IPS-NIHi7 (cell line): ENCODE results near the gene SGK1.

Experiments
- DNase-seq: peaks from one replicate; pipeline ENCODE4 v3.0.0; 2012; ENCODE audit warnings: mixed read lengths; ENCODE audit errors: extremely low spot score

The SGK1 gene

GRCh38 chr6:134317471-134318131 is at the start of gene SGK1:
SGK1 (minus strand) TSS chr6:134318112; CDS start chr6:134317460, 652 bp downstream.
- peak; percentile 59 for DNase-seq

DNA sequence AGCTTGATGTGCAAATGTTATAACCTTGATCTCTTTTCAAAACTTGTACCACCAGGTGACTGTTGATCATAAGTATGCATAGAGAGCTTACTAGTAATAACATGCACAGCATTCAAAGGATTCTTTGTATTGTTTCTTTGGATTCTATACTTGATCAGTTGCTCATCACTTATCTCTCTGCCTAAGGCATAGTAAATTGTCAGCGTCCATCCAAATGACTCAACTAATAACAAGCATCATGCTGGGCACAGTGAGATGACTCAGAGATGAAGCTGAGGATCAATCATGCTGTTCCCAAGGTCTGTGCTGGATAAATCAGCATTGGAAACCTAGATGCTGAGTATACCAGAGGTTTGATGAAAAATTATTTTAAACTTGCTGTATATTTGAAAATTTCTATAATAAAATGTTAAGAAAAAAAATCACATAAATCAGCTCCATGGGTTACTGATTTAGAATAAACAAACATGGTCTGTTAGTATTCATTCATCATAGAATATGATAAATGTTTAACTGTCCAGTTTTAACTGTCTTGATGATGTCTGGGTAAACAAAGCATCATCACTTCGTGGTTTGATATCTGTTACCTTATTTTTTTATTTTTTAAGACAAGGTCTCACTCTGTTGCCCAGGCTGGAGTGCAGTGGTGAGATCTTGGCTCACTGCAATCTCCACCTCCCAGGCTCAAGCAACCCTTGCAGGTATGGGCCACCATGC is 45.6 kb upstream of the SGK1 start:
- DNase-seq: no peak

DNA sequence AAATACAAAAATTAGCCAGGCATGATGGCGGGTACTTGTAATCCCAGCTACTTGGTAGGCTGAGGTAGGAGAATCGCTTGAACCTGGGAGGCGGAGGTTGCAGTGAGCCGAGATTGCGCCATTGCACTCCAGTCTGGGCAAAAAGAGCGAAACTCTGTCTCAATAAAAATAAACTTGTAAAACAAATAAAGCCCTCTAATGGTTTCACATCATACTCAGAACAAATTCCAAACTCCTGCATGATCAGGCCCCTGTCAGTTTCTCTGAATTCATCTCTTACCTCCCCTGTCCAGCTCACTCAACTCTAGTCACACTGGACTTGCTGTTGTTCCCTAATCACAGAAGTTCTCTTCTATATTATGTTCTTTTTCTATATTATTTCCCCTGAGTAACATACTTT is 43.1 kb upstream of the SGK1 start:
- DNase-seq: no peak

DNA sequence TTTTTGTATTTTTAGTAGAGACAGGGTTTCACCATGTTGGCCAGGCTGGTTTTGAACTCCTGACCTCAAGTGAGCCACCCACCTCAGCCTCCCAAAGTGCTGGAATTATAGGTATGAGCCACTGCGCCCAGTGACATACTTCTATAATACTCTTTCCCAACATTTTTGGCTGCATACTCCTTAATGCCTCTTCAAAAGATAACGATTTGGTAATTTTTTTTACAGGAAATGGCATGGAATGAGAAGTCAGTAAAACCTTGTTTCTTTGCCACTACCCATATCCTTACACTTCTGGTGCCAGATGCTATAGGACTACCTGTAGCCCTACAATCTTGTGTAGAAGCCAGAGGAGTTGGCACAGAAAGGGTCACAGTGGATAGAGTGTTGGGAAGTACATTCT is 41.4 kb upstream of the SGK1 start:
- no peak for DNase-seq

DNA sequence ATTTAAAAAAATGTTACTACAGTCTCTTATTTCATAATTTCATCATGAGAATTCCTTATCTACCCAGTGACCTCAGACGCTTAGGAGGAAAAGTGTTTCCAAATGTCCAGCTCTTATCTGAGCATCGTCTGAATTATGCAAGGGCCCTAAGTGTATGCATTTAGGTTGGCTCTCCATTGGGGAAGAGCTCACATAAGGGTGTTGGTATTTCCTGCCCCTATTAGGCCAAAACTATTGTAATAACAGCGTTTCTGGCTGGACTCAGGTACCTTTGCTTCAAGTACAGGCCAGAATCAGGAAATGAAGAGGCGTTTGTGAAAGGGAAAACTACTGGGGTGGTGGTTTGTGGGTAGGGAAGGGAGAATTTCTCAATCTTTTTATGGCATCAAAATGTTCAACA is 40.4 kb upstream of the SGK1 start:
- no peak for DNase-seq

GRCh38 chr6:134357022-134357487 is 39.1 kb upstream of the SGK1 start:
- no peak for DNase-seq

GRCh38 chr6:134356405-134356804 is 38.5 kb upstream of the SGK1 start:
- no peak for DNase-seq

- no peak for DNase-seq
These were observed 35.0 kb upstream of the SGK1 start for GRCh38 chr6:134352786-134353480.

GRCh38 chr6:134351615-134352474 is 33.9 kb upstream of the SGK1 start:
- DNase-seq: peak; percentile 45

DNA sequence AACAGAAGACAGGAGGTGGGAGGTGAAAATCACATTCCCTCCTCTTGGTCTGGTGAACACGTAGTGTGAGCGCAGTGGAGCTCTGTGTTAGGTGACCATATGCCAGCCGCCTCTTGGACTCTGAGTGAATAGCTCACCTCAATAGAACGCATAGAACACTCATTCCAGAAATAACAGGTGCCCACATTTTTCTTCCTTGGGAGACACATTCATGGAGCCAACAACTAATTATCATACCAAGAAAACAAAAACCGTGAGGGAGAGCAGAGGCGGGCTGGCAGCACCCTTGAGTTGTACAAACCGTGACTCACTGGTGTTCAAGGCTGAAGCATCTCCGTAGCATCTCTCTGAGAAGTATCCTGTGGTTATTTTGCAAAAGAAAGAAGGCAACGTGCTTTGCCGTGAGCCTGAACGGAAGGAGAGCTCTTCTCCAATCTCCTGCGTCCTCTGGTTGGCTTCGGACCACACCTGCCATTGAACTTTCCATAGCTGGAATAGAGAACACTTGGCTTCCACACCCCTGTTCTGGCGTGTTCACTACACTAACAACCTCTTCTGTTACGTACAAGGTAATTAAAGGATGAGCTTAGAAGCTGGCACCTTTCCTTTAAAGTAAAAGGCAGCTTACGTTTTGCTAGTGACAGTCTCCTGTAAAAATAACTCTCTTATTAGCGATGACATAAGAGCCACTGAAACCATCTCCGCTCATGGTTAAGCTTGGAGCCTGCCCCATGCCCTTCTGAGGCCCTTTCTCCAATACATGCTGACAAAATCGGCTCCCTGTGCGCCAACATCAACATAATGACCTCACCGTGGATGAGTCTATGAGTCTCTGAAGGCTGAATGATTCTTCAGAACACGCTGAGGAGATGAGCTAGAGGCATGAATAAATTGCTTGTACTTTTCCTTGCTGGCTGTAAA is 30.2 kb upstream of the SGK1 start:
- no peak for DNase-seq

DNA sequence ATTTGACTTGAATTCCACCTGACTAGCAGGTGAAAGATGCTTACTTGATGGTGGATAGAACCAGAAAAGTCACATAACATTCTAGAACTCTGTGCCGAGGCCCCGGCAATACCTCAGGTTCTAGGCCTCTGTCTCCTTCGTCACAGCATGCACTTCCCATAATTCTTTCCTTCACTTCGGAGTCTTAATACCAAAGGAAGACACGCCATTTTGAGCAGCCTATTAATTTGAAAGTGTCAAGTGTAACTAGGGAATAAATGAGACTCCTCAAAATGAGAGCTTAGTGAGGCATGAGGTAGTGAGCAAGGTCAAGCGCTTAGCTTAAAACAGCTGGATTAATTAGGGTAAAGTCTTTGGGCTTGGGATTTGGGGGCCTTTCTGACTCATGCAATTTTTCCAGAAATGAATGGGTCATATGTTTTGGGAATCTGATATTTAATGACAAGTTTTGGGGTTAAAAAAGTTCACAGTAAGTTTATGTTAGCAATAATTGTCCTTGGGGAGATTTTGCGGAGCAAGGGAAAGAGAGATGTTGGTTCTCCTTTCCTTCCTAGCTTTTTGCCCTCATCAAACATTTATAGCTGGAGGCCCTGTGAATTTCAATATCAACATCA is 29.1 kb upstream of the SGK1 start:
- no peak for DNase-seq

- DNase-seq: no peak
These were observed 27.9 kb upstream of the SGK1 start for GRCh38 chr6:134345789-134346188.

DNA sequence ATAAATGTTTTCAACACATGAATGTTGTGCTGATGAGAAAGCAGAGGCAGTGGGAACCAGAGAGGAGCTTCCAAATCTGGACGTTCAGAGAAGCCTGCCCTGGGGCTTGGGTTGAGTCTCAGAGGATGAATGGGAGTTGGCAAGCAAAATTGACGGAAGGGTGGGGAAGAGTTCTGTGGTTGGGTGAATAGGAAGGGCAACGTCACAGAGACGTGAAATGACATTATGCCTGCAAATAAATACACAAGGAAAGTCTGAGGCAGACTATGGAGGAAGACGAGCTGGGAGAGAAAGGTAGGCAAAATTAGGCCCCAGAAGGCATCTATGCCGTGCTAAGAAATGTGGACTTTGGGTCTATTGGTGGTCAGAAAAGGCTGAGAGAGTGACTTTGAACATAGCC is 25.2 kb upstream of the SGK1 start:
- no peak for DNase-seq

DNA sequence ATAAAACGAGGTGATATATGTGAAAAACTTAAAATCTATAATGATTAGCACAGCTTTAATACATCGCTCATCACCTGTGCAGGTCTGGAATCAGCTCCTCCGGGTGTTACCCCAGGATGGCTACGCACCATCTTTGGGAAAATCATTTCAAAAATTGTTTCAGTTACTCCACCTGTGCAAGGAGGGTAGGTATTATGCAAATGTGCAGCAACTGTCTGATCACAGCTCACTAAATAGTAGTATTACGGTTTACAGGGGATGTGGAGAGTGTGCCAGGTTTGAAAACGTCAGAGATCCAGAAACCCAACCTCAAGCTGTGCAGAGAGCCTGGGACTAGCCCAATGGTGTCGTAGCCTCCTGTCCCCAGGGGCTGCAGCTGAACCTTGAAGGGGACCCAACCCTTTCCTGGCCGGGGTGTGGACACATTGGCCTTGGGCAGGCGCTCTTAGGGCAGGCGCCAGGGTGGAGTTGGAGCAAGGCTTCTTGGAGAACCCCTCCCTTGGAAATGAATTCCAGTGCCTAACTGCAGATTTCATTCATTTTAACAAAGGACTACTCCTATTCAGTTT is 24.2 kb upstream of the SGK1 start:
- DNase-seq: no peak

GRCh38 chr6:134340179-134340975 is 22.5 kb upstream of the SGK1 start:
- DNase-seq: no peak

DNA sequence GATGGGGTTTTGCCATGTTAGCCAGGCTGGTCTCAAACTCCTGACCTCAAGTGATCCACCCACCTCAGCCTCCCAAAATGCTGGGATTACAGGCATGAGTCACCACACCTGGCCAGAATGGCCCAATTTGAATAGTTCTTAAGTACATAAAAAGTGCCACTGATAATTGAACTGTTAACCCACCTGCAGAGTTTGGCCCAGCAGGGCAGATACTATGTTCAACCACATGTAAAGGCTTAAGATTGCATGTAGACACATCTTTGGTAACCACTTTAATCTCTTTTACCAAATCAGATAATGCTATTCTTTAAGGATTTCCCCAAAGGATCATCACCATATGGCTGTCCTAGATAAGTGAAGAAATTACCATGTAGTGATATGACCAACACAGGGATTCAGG is 21.3 kb upstream of the SGK1 start:
- DNase-seq: no peak

DNA sequence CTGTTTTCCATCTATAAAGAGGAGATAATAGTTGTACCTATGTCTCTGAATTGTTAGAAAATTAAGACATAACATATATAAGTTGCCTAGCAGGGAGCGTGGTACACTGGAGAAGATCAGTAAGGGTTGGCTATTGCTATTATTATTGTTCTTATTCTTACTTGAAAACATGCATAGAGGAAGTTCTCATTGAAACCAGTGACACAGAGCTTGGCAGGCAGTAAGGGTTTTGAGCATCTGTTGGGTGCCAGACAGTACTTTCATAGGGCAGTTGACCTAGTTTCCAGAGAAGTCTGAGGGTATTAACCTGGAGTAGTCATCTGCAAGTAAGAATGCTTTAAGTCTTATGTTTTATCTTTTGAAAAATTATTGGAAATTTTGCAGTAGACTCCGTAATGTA is 13.3 kb upstream of the SGK1 start:
- no peak for DNase-seq

DNA sequence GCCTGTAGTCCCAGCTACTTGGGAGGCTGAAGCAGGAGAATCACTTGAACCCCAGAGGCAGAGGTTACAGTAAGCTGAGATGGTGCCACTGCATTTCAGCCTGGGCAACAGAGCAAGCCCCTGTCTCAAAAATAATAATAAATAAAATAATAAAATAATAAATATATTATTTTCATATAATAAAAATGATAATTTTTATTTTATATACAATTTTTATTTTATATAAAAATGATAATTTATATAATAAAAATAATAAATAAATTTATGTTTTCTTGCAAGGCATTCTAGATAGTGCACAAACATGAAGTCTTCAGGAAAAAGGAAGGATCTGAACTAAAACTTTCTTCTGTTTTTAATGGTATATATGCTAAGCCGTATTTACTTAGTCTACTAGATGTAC is 12.6 kb upstream of the SGK1 start:
- DNase-seq: no peak

GRCh38 chr6:134328792-134329191 is 10.9 kb upstream of the SGK1 start:
- no peak for DNase-seq
